DOHH2 (cell line): Measurements from ENCODE around the gene SDC4.

Experiments
- EZH2phosphoT487 ChIP-seq: fragments of 200-600 bp; sonication (generic); IDR thresholded peaks from 2 replicates; pipeline ENCODE4 v1.6.1; 2017; ENCODE audit warnings: borderline replicate concordance, mild to moderate bottlenecking, antibody characterized with exemption, low read length, moderate library complexity, mixed read lengths
- TF ChIP-seq, protein P1 (sequence below): fragments of 200-600 bp; sonication (generic); IDR thresholded peaks from one replicate; pipeline ENCODE4 v1.5.1; 2014; ENCODE audit warnings: antibody characterized with exemption, mild to moderate bottlenecking, low read depth, low read length; ENCODE audit not compliant: poor library complexity, severe bottlenecking

GRCh38 chr20:45322952-45323383 is 25.3 kb downstream of the SDC4 start:
- TF ChIP-seq, protein P1, sequence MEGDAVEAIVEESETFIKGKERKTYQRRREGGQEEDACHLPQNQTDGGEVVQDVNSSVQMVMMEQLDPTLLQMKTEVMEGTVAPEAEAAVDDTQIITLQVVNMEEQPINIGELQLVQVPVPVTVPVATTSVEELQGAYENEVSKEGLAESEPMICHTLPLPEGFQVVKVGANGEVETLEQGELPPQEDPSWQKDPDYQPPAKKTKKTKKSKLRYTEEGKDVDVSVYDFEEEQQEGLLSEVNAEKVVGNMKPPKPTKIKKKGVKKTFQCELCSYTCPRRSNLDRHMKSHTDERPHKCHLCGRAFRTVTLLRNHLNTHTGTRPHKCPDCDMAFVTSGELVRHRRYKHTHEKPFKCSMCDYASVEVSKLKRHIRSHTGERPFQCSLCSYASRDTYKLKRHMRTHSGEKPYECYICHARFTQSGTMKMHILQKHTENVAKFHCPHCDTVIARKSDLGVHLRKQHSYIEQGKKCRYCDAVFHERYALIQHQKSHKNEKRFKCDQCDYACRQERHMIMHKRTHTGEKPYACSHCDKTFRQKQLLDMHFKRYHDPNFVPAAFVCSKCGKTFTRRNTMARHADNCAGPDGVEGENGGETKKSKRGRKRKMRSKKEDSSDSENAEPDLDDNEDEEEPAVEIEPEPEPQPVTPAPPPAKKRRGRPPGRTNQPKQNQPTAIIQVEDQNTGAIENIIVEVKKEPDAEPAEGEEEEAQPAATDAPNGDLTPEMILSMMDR = peak; percentile 33
- no peak for TF ChIP-seq EZH2phosphoT487
